Astrocyte (in vitro differentiated cells and primary cell): ENCODE results near the gene CHMP3.

ENCODE experiments used
- CTCF ChIP-seq: IDR thresholded peaks from 2 replicates; pipeline ENCODE4 v1.5.1; 2011; ENCODE audit warnings: low read depth, mild to moderate bottlenecking, inconsistent platforms, low read length, moderate library complexity; ENCODE audit not compliant: insufficient read depth
- EZH2 ChIP-seq: IDR thresholded peaks from 2 replicates; pipeline ENCODE4 v1.6.1; 2012; ENCODE audit warnings: mild to moderate bottlenecking, low read length, inconsistent platforms; ENCODE audit not compliant: insufficient read depth

DNA sequence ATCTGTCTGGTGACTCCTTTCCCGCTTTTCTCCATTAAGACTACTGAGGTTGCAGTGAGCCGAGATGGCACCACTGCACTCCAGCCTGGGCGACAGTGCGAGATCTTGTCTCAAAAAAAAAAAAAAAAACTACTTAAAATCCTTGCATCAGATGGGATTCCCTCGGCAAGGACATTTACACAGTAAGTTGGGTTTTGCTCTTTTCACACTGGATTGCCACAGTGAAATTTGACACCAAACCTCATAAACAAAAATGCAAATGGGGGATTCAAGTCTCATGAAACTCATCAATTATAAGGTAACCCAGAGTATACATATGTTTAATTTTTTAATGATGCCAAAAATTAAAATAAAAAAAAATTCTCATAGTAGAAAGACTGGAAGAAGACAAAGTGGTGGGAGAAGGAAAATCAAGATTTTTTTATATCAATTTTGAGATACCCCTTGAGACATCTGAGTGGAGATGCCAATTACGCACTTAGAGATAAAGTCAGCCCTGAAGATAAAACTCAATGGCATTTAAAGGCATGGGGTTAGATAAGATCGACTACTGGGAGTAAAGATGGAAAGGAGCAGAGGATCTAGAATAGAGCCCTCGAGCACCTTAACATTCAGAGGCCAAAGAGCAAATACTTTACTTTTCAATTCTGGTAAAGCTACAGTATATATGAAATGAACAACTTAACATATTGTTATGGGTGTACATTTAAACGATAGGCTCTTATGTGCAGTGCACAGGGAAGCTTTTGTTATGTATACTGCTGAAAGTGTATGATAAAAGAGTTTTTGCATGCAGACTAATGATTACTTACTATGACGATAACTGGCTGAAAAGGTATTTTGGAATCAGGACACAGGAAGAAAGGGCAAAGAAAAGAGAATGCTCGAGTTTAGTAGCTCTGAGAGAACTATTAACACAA, 37.6 kb downstream of the CHMP3 start:
- TF ChIP-seq CTCF (no peak), EZH2 (no peak)
